Measurements from ENCODE around the gene COBL. TPM values are rescaled to one million over a fixed set of nuclear protein-coding genes. Genes with fewer than 3 reads are reported as not detected.

The COBL gene
- total and polyA plus RNA-seq, 2 donors (not counting 3 experiments of a cell fraction or from before 2014, with no cell fraction given), result 0.11 TPM; not detected in 1

DNA sequence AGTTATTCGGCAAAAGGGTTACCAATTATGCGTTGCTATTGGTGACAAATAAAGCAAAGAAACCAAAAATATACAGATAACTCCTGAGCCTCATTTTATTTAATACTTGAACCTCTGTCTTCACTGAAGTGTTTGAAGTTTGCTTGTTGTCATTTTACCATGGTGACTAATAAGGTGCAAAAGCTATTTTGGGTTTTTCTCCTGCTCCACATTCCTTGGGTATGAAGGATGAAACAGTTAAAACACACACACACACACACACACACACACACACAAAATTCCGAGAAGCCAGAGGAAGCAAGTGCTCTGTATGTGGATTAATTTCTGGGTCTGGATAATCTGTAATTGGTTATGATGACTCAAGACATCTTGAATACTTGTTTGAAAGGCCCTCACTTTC lies 246.5 kb downstream of the COBL start:
- DNase-seq (ENCODE audit: low read depth, low spot score), result peak; percentile 70
- no TSS peak for BruUV-seq (replicated peaks)
- H3K27me3 ChIP-seq (ENCODE audit: control insufficient read depth in 2 of 2, insufficient read depth in 2 of 2, low read length in 2 of 2), result no peaks in the 10 kb centered on the region
- H3K4me2 ChIP-seq (ENCODE audit: insufficient read depth, low read length), result peak overlapping the region; percentile 63
- intact Hi-C loops (cut with micrococcal nuclease), result no loop called here
- no peaks in the 10 kb centered on the region for H3K9me1 ChIP-seq (replicated peaks; ENCODE audit: control insufficient read depth, extremely low read depth, insufficient read depth, low read length)
- H3K9me3 ChIP-seq (replicated peaks; ENCODE audit: control insufficient read depth, insufficient read depth, low read length), result no peaks in the 10 kb centered on the region
- no peaks in the 10 kb centered on the region for H4K20me1 ChIP-seq (replicated peaks; ENCODE audit: control insufficient read depth, extremely low read depth, insufficient read depth, low read length)
- CTCF ChIA-PET, result interaction anchor here (1.2 to 5.4 kb wide), 4 partner anchors 57 to 107 kb away, joined by 3 to 54 read pairs (median 4); no protein-coding TSS in a partner anchor
- H3K36me3 ChIP-seq (ENCODE audit: control insufficient read depth in 2 of 2, extremely low read depth in 1 of 2, insufficient read depth in 2 of 2, low read length in 2 of 2), result no peaks in the 10 kb centered on the region
- POLR2A ChIA-PET, result interaction anchor here (0.8 kb wide), 1 partner anchor 327 kb away, joined by 5 read pairs; no protein-coding TSS in a partner anchor
- no peak overlapping the region for H3K4me3 ChIP-seq (replicated peaks in 1 of 3; ENCODE audit: insufficient read depth in 1 of 3, low read depth in 1 of 3, low read length in 3 of 3)
- TF ChIP-seq MYC (IDR thresholded peaks at IDR 0.05; ENCODE audit: low read depth, low read length) (no peak), JUN (IDR thresholded peaks at IDR 0.05; ENCODE audit: borderline replicate concordance, insufficient read depth, insufficient read length, low read depth) (peak; percentile 44)
- TF ChIP-seq, protein P1, sequence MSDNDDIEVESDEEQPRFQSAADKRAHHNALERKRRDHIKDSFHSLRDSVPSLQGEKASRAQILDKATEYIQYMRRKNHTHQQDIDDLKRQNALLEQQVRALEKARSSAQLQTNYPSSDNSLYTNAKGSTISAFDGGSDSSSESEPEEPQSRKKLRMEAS (IDR thresholded peaks at IDR 0.05; ENCODE audit: insufficient read depth, insufficient read length), result no peak
- peak; percentile 38 for FAIRE-seq
- no peak overlapping the region for H2AFZ ChIP-seq (ENCODE audit: low read depth, low read length)
- H3K9ac ChIP-seq (replicated peaks; ENCODE audit: extremely low read depth, insufficient read depth, low read length), result peak overlapping the region; percentile 47
- peaks cover 30% of the 10 kb centered on the region for H3K4me1 ChIP-seq (ENCODE audit: control insufficient read depth, extremely low read depth, insufficient read depth, low read length)
- H3K79me2 ChIP-seq (ENCODE audit: control insufficient read depth, insufficient read depth, low read length), result no peaks in the 10 kb centered on the region
- peak overlapping the region; percentile 54 for H3K27ac ChIP-seq (ENCODE audit: insufficient read depth, low read depth, low read length)
- dilution Hi-C loops (cut with MboI; ENCODE audit: extremely low pct_ligation_motif_present, low sequenced_read_pairs), result no loop called here

DNA sequence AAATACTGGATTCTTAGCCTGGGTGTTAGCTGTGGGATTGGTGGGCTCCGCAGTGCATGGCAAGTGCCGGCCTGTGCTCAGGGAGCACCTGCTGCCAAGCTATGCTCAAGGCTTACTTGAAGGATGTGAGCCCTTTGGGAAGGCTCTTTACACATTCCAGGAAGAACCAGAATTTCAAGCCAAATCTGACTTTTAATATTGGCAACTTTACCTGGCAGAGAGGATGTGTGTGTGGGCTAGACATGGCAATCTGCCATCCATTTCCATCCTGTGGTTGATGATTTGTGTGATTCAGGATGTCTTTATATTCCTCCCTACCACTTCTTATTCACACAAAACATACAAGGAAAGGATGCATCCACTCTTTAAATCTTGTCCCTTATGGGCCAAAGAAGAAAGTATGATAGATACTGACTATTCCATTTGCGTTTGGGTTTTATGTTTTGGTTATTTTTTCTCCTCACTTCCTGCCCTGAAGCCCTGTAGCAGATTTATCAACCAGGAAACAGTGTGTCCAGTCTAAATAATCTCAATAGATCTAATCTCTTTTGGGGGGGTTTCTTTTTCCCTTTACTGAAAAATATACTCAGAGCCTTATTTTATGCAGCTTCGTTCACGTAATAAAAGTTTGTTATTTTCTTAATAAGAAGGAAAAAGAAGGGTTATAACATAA lies 247.1 kb downstream of the COBL start:
- Histone ChIP-seq H3K9ac (replicated peaks; ENCODE audit: extremely low read depth, insufficient read depth, low read length) (peak overlapping the region; percentile 47), H3K27me3 (ENCODE audit: control insufficient read depth in 2 of 2, insufficient read depth in 2 of 2, low read length in 2 of 2) (no peaks in the 10 kb centered on the region), H2AFZ (ENCODE audit: low read depth, low read length) (no peak overlapping the region), H3K4me3 (replicated peaks in 1 of 3; ENCODE audit: insufficient read depth in 1 of 3, low read depth in 1 of 3, low read length in 3 of 3) (no peak overlapping the region), H3K9me1 (replicated peaks; ENCODE audit: control insufficient read depth, extremely low read depth, insufficient read depth, low read length) (no peaks in the 10 kb centered on the region), H3K9me3 (replicated peaks; ENCODE audit: control insufficient read depth, insufficient read depth, low read length) (no peaks in the 10 kb centered on the region), H3K79me2 (ENCODE audit: control insufficient read depth, insufficient read depth, low read length) (no peaks in the 10 kb centered on the region), H3K36me3 (ENCODE audit: control insufficient read depth in 2 of 2, extremely low read depth in 1 of 2, insufficient read depth in 2 of 2, low read length in 2 of 2) (no peaks in the 10 kb centered on the region), H4K20me1 (replicated peaks; ENCODE audit: control insufficient read depth, extremely low read depth, insufficient read depth, low read length) (no peaks in the 10 kb centered on the region), H3K4me1 (ENCODE audit: control insufficient read depth, extremely low read depth, insufficient read depth, low read length) (peaks cover 26% of the 10 kb centered on the region), H3K4me2 (ENCODE audit: insufficient read depth, low read length) (peak overlapping the region; percentile 63), H3K27ac (ENCODE audit: insufficient read depth, low read depth, low read length) (peak overlapping the region; percentile 54)
- CTCF ChIA-PET, result interaction anchor here (0.7 to 5.4 kb wide), 5 partner anchors 58 to 339 kb away, joined by 3 to 54 read pairs (median 4); no protein-coding TSS in a partner anchor
- FAIRE-seq, result peak; percentile 78
- POLR2A ChIA-PET, result no interaction called here
- DNase-seq (ENCODE audit: low read depth, low spot score), result peak; percentile 92
- no TSS peak for BruUV-seq (replicated peaks)
- intact Hi-C loops (cut with micrococcal nuclease), result loop anchor here (1.0 to 5.0 kb wide), 7 partner anchors 53 to 622 kb away; partner anchors contain the start of gene GRB10
- TF ChIP-seq JUN (IDR thresholded peaks at IDR 0.05; ENCODE audit: borderline replicate concordance, insufficient read depth, insufficient read length, low read depth), result no peak
- peak; percentile 53 for TF ChIP-seq GATA2 (IDR thresholded peaks at IDR 0.05; ENCODE audit: insufficient read depth, insufficient read length, low read depth, low read length)
- TF ChIP-seq CTCF (IDR thresholded peaks at IDR 0.05; ENCODE audit: extremely low read depth in 1 of 2, insufficient read depth in 1 of 2, low read depth in 1 of 2, low read length in 2 of 2), result no peak
- no peak for TF ChIP-seq POLR2A (IDR thresholded peaks at IDR 0.05; ENCODE audit: low read depth, low read length)
- TF ChIP-seq POLR2AphosphoS5 (IDR thresholded peaks at IDR 0.05; ENCODE audit: insufficient read depth, low read depth, low read length), result no peak
- TF ChIP-seq EZH2 (IDR thresholded peaks at IDR 0.05; ENCODE audit: borderline replicate concordance, low read depth, low read length, severe bottlenecking), result no peak
- dilution Hi-C loops (cut with MboI; ENCODE audit: extremely low pct_ligation_motif_present, low sequenced_read_pairs), result no loop called here
